ENCODE measurements around the gene ADAM19. TPM values are rescaled to one million over a fixed set of nuclear protein-coding genes. Genes with fewer than 3 reads are reported as not detected.

The ADAM19 gene
- total and polyA plus RNA-seq, 2 experiments from 2014 or later: 6.5 to 11.5 TPM

DNA sequence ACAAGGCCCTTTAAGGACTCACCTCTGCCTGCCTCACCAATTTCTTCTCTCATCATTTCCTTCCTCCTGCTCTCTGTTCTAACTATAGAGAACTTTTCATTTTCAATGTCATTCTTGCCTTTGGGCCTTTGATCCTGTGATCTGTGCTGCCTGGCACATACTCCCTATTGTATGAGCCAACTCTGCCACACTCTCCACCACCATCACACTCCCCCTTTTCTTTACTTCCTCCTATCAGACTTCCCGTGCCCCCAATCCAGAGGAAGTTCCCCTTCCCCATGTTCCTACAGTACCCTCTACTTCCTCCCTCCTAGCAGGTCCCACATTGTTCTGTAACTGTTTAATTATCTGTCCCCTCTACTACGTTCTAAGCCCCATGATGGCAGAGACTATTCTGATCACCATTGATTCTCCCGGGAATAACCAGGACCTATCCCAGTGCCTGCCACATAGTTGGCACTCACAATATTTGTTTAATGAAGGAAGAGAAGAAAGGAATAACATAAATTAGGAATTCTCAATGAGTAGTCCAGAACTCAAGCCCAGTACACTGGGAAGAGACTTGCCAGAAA, 27.5 kb downstream of the ADAM19 start:
- no peak for DNase-seq (ENCODE audit: low read depth in 1 of 2, low spot score in 1 of 2)
- Histone ChIP-seq H3K4me3 (no peak overlapping the region), H3K27ac (no peak overlapping the region), H3K9me3 (ENCODE audit: low read depth) (no peaks in the 10 kb centered on the region), H3K27me3 (no peaks in the 10 kb centered on the region), H3K4me1 (ENCODE audit: low read depth) (peaks cover 6% of the 10 kb centered on the region), H3K36me3 (no peaks in the 10 kb centered on the region)
- TF ChIP-seq, protein P1, sequence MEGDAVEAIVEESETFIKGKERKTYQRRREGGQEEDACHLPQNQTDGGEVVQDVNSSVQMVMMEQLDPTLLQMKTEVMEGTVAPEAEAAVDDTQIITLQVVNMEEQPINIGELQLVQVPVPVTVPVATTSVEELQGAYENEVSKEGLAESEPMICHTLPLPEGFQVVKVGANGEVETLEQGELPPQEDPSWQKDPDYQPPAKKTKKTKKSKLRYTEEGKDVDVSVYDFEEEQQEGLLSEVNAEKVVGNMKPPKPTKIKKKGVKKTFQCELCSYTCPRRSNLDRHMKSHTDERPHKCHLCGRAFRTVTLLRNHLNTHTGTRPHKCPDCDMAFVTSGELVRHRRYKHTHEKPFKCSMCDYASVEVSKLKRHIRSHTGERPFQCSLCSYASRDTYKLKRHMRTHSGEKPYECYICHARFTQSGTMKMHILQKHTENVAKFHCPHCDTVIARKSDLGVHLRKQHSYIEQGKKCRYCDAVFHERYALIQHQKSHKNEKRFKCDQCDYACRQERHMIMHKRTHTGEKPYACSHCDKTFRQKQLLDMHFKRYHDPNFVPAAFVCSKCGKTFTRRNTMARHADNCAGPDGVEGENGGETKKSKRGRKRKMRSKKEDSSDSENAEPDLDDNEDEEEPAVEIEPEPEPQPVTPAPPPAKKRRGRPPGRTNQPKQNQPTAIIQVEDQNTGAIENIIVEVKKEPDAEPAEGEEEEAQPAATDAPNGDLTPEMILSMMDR (IDR thresholded peaks at IDR 0.05; ENCODE audit: low read depth, low read length): no peak

DNA sequence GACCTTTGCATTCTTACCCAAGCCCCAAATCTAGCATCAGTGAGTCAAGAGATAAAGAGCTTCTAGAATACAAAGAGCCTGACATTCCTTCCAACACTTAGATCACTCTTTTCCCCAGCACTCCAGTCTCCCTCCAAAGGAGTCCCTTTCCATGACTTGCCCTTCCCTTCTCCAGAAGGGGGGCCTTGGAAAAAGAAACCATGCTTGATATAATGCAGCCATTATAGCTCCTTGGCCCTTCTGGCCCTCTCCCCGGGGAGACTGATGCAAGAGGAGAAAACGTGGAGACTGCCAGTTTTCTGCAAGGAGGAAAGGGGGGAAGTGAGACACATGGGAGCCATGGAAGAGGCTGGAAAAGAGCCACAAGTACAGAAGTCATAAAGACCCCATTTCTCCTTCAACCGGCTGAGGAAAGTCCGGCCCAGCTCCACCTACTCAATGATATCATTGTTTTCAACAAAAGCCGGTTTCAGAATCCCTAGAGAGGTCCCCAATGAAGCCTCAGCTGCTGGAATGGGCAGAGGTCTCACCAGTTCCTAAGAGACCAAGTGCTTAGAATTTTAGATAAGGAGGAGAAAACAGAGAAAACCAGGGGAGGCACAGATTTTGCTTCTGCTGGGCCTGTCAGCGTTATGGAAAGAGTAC, 29.0 kb downstream of the ADAM19 start:
- Histone ChIP-seq H3K4me3 (no peak overlapping the region), H3K27ac (no peak overlapping the region), H3K36me3 (no peaks in the 10 kb centered on the region), H3K4me1 (ENCODE audit: low read depth) (peaks cover 6% of the 10 kb centered on the region), H3K9me3 (ENCODE audit: low read depth) (no peaks in the 10 kb centered on the region), H3K27me3 (no peaks in the 10 kb centered on the region)
- TF ChIP-seq, protein P1 (IDR thresholded peaks at IDR 0.05; ENCODE audit: low read depth, low read length): no peak
- DNase-seq (ENCODE audit: low read depth in 1 of 2, low spot score in 1 of 2): peak; percentile 1 to 87

- DNase-seq (ENCODE audit: low read depth in 1 of 2, low spot score in 1 of 2): no peak
- H3K36me3 ChIP-seq: no peaks in the 10 kb centered on the region
- H3K4me3 ChIP-seq: no peak overlapping the region
- no peaks in the 10 kb centered on the region for H3K9me3 ChIP-seq (ENCODE audit: low read depth)
- H3K27ac ChIP-seq: no peak overlapping the region
- TF ChIP-seq, protein P1 (IDR thresholded peaks at IDR 0.05; ENCODE audit: low read depth, low read length): no peak
- peaks cover 6% of the 10 kb centered on the region for H3K4me1 ChIP-seq (ENCODE audit: low read depth)
- no peaks in the 10 kb centered on the region for H3K27me3 ChIP-seq
These were observed 29.8 kb downstream of the ADAM19 start for GRCh38 chr5:157545610-157546310.

DNA sequence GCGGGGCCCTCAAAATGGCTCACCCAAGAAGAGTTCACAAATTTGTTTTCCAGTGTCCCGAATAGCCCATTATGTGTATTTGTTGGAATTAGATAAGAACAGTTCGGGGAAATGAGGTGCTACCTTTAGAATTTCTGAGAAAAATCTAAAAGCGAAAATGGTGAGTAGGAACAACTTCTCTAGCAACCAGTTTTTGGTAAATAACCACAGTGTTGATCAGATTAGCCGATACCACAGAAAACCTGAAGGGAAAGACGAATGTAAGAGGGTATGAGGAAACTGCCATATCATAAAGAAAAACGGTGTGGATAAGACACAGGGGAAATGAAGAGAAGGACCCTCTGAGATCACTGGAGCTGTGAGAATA, 31.0 kb downstream of the ADAM19 start:
- H3K4me1 ChIP-seq (ENCODE audit: low read depth): peaks cover 6% of the 10 kb centered on the region
- TF ChIP-seq, protein P1 (IDR thresholded peaks at IDR 0.05; ENCODE audit: low read depth, low read length): no peak
- H3K36me3 ChIP-seq: no peaks in the 10 kb centered on the region
- no peak overlapping the region for H3K4me3 ChIP-seq
- no peak overlapping the region for H3K27ac ChIP-seq
- H3K27me3 ChIP-seq: no peaks in the 10 kb centered on the region
- no peak for DNase-seq (ENCODE audit: low read depth in 1 of 2, low spot score in 1 of 2)
- no peaks in the 10 kb centered on the region for H3K9me3 ChIP-seq (ENCODE audit: low read depth)

- H3K27ac ChIP-seq: no peak overlapping the region
- H3K4me1 ChIP-seq (ENCODE audit: low read depth): peaks cover 6% of the 10 kb centered on the region
- TF ChIP-seq, protein P1 (IDR thresholded peaks at IDR 0.05; ENCODE audit: low read depth, low read length): no peak
- peak in 1 of 2 donors; percentile 83 for DNase-seq (ENCODE audit: low read depth in 1 of 2, low spot score in 1 of 2)
- no peaks in the 10 kb centered on the region for H3K36me3 ChIP-seq
- H3K9me3 ChIP-seq (ENCODE audit: low read depth): no peaks in the 10 kb centered on the region
- no peak overlapping the region for H3K4me3 ChIP-seq
- no peaks in the 10 kb centered on the region for H3K27me3 ChIP-seq
These were observed 31.6 kb downstream of the ADAM19 start for GRCh38 chr5:157543825-157544622.
